HG02610 (cell line): ENCODE results near the gene C9.
A peak's percentile ranks its signal among the peaks of the same experiment; 100 is the strongest.

Experiments
- ATAC-seq: cut with Tn5 transposase; IDR thresholded peaks from one replicate; pipeline ENCODE4 v1.9.1; 2021; ENCODE audit warnings: mild to moderate bottlenecking, moderate library complexity; ENCODE audit not compliant: unreplicated experiment

The C9 gene

DNA sequence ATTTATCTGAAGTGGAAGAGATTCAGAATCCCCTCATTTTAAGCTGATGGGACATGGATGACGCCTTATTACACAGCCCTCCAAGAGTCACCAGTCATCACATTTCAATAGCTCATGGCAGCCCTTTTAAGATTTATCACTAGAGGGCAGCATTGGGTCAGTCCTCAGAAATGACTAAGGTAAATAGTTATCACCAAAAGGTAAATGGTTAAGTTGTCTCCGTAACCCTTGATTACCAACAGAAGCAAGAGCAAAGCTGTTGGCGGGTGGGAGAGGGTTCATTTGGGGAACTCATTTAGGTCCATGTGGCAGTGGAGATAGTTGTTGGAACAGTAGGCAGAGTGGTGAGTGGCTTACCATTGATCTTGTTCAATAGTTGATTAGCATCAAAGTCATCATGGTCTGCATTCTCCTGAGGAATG lies 12.0 kb upstream of the C9 start:
- ATAC-seq: peak; percentile 74

DNA sequence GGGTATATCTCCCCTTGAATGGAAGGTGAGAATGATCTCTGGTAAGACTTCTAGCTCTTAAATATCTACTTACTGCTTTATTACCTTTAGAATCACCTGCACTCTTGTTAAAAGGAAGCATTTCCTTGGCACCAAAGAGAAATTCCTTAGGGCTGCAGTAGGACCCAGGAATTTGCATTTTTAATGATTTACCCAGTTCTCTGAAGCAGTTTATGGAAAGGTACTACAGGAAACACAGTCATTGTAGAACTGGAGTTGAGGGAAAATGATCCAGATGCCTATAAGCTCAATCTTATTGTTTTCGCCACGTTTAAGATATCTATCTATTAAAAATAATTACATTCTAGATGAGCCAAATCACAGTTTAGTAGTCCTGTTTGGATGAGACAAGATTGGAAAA lies 9.5 kb upstream of the C9 start:
- no peak for ATAC-seq

DNA sequence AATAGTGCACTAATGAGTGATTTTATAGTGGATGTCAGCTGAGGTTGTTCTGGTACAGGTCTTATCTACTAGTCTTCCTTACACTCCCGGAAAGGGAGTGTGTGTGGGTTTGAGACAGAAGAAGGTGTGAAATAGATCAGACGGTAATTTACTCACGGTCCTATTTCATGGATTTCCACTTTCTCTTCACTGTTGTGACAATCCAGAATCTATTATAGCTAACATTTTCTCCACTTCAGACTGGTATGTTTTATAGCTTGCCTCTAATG lies 7.0 kb upstream of the C9 start:
- ATAC-seq: no peak

DNA sequence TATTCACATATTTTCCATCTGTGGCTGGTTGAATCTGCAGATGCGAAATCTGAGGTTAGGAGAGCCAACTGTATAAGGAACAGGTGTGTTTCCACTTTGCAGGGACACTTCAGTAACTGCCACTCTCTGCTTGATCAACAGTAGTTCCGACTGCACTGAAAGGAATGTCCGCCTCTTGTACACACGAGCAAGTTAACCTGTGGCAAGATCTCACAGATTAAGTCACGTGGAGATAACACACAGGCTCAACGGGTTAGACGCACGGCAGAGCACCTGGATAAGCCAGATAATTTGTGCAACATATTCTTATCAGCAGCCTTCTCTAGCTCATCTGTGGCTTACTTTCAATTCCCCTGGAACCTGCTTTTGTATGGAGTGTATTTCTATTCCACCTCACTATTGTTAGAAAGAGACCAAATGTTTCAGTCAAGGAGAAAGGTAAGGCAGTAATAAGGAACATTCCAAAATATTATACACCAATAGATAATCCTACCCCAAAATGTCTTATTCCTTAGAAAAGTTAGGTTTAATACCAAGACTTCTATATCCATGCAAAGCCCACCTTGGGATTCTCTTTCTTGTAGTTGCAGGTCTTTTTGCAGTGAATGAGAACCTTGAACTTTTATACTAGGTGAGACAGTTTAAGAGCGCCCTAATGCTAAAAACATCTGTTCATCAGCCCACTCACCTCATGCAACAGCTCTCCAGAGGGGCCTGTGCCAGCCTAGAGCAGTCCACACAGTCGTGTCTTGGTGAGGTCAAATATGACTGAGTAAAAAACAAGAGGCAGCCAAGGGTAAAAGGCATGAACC lies 6.5 kb upstream of the C9 start:
- no peak for ATAC-seq

DNA sequence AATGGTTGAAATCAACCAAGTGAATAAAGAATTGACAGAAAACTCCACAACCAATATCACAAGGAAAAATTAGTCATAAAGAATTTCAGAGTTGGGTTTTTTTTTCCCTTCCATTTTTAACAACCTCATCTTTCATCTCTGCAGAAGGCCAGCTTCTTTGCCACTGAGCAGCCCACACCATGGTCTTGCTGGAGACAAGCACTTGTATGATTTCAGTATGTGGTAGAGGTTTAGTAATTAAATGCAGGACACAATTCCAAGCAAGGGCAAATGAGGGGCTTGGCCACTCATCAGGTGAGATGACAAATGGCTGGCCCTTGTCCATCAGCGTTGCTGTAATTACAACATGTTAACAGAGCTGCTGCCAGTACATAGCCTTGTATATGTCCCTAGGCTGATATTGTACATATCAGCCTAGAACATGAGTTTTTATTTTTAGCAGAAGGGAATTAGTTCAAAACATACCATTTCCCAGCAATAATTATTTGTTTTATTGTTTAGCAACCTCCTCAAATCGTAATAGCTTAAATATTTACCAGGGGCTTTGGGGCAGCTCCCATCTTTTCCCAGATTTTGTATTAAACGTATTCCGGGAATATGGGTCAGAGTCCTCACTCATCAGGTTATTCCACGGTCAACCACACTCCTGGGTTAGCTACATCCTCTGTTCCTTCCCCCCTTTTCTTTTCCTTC lies 5.0 kb upstream of the C9 start:
- no peak for ATAC-seq

DNA sequence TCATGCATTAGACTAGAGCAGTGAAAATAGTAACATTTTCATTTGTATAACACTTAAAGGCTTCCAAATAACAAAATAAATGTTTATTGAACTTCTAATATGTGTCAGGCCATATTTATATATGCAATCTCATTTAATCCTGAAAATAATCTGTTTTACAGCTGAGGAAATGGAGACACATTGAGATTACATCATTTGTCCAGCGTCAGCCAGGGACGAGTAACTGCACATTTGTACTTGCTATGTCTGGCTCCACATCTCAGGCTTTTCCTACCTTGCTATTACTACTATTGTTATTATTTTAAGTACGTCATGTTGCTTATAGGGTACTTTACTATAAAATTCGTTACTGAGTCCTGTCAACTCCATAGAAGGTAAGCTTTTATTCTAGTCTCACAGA lies 3.8 kb upstream of the C9 start:
- ATAC-seq: no peak

DNA sequence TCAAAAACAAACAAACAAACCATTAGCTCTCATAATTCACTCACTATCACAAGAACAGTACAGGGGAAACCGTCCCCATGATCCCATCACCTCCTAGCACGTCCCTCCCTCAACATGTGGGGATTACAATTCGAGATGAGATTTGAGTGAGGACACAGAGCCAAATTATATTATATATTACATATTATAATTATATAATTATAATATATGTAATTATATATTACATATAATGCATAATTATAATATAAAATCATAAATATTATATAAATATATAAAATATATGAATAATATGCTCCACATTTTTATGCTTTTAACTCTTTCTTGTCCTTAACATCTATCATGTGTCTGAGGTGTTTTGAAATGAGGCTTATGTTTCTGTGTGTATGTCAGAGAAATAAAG lies 3.4 kb upstream of the C9 start:
- ATAC-seq: no peak

DNA sequence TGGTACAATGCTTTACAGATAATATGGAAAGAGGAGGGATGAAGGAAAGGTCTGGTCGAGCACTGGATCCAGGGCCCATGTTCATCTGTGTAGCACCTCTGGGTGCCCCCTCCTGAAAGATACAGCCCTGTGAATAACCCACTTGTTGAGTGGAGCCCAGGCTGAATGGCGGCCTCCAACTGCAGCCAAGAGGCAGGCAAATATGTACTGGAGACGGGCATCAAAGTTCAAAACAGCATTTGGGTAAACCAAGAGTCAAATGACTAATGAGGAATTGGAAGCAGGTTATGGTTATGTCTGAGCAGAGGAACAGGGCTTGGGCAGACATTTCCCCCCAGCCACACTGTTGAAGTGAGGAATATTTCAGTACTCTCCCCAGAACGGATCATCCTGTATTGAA lies 1.1 kb downstream of the C9 start:
- no peak for ATAC-seq

DNA sequence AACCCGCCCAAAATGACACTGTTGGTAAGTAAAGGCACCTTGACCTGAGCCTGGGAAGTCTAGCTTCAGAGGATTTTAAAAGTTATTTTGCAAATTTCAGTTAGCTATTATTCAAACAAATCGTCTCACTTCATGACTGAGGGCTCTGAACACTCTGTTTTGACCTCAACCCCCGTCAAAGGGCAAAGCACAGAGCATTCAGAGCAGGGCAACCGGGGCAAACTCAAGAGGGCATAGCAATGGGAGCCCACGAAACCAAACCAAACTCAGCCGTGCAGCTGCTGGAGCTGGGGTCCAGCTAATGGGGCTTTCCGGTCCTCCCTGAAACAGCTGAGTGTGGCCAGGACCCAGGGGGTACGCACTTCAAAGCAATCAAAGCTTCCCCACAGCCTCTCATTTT lies 1.6 kb downstream of the C9 start:
- ATAC-seq: no peak

DNA sequence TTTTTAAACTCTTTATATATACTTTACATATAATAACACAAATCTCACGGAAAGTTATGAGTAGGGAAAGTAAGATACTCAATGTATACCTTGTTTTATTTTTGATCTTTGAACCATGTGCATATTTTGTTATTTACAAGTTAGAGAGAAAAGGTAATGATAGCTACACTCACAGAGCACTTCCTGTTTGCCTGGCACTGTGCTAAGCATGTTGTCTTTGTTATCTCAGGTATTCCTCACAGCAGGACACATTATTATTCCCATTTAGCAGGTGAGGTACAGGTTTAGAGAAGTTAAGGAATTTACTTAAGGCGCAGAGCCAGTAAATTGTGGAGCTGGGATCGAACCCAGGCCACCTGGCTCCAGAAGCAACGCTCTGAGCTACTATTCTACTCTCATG lies 3.0 kb downstream of the C9 start:
- no peak for ATAC-seq

DNA sequence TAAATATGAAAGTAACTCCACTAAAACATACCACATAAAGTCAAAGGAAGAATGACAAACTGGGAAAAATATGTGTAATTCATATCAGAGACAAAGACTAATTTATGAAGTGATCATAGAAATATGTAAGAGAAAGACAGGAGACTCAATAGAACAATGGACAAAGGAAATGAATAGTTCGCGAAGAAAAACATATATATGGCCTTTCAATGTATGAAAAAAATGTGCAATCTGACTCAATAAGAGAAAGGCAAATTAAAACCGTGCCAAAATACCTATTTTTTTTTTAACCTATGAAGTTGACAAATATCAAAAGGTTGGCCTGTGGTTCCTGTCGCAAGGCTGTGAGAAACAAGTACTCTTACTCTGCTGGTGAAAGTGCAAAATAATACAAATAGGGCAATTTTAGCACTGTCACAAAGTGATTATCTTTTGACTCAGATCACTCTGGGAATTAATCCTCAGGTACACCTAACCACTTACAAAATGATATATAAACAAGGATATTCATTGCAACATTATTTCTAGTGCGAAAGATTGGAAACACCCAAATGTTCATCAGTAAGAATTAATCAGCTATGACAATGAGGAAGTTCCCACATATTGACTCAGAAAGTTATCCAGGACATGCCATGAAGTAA lies 3.7 kb downstream of the C9 start:
- peak; percentile 62 for ATAC-seq

DNA sequence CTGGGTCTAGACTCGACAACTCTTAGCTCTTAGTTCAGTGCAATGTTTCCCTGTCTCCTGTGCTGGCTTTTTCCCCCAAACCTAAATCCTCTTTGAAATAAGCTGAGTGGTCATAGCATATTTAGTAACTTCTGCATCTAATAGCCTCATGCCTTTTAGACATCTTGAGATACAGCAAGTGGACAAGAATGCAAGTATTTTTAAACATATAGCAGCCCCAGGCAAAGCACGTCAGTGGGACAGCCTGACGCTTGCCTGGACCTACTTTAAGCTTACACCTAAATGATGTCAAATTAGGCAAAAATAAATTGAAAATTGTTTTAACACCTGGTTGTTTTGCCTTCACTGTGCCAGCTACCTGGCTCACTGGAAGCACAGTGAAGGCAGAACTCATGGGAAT lies 8.0 kb downstream of the C9 start:
- ATAC-seq: no peak

DNA sequence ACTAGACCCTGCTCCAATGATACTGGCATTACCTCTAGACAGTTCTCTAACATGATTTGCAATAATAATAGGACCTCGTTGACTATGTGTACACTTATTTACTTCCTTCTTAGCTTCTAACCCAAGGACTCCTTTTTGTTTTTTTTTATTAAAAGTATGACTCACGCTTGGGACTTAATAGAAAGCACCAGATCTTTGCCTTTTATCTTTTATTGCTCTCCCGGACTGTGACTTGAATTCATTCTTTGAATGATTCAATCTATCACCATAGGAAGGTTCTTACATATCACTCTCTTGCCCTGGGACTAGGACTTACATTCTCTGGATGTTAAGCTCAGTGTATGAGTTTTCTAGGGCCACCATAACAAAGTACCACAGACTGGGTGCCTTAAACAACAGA lies 9.0 kb downstream of the C9 start:
- no peak for ATAC-seq

DNA sequence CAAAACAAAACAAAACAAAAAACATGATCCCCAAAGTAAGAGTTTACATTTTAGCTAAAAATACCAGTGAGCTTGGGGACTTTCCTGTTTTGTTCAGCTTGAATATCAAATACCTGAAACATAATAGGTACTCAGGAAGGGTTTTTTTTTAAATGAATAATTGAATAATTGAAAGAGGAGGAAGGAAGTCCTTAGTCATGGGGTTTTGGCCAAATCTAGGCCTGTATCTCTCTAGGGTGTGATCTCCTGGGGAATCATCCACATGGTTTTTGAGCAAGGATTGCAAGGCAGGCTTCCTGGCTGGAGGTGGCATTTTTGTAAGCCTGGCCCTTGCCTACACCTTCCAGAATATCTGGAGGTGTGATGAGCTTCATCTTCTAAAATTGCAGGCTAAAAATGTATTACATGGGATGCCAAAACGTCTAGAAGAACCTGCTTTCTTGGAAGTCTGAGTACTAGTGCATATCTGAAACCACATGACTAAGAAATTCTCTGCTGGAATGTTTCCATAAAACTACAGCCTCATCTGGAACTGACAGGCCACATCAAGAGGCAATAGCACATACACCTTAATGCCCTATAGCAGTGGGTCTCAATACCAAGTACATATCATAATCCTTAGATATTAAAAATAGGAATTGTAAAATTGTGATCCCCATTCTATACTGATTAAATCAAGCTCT lies 10.4 kb downstream of the C9 start:
- ATAC-seq: no peak

DNA sequence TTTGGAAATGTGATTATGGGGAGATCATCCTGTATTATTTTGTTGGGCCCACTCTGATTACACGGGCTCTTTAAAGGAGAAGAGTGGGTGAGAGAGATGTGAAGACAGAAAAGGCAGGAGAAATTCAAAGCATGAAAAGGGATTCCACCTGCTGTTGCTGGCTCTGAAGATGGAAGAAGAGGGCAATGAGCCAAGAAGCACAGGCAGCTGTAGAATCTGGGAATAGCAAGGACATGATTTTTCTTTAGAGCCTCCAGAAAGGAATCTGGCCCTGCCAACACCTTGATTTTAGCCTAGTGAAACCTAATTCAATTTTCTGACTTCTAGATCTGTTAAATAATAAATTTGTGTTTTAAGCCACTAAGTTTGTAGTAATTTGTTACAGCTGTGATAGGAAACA lies 11.3 kb downstream of the C9 start:
- no peak for ATAC-seq

DNA sequence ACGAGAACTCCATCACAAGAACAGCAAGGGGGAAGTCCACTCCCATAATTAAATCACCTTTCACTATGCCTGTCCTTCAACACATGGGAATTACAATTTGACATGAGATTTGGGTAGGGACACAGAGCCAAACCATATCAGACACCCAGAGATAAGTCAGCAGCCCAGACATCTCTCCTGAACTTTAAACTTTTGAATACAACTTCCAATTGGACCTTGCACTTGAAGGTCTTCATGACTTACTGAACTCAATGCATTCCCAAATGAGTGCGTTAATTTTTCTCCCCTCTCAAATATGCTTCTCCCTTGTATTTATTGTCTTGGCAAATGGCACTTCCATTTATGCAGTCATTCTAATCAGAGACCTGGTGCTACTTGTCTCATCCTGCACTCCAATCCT lies 12.1 kb downstream of the C9 start:
- no peak for ATAC-seq

DNA sequence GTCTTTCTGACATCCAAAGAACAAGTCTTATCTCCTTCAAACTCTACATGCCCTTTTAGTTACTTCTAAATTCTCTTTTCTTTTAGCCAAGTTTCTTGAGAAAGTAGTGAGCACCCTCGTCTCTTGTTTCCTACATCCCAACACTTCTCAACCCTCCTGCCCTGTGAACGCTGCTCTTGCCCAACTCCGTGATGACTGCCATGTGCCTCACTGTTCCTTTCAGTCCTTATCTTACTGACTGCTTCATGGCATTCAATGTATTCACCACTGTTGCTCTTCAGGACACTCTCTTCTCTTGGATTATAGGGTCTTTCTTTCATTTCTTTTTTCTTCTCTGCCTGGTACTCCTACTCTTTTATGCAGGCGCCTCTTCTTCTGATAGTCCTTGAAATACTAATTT lies 14.8 kb downstream of the C9 start:
- no peak for ATAC-seq

DNA sequence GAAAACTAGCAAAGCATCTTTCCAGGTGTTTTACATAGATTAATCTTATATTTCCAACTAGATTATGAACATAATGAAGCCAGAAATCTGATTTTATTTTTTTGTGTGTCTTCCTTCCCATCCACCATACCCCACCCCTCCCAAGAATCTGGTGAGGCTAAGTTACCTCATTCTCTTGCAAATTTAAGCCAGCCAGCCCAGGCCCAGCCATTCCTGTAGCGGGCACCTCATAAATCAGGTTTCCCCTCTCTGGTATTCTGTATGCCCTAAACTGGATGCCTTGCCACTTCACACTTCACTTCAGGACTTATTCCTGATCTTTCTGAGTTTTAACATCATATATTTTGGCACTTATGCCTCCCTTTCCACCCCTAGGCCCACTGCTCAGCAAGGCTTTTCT lies 21.8 kb downstream of the C9 start:
- no peak for ATAC-seq

DNA sequence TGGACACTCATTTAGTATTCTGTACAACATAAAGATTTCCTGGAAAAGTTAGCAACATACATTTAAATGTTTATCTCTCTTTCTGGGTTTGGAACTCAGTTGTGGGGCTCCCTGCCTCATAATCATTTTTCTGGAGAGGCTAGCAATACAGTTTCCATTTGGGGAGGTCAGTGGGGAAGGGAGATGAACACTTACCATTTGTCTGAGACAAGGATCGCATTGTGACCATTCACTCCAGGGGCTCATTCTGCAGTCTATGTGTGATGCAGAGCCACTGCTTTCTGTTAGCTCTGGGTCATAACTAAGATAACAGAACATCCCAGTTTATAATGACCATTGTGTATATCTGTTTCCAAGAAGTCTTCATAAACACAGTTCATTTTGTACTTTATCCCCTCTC lies 22.4 kb downstream of the C9 start:
- ATAC-seq: no peak

DNA sequence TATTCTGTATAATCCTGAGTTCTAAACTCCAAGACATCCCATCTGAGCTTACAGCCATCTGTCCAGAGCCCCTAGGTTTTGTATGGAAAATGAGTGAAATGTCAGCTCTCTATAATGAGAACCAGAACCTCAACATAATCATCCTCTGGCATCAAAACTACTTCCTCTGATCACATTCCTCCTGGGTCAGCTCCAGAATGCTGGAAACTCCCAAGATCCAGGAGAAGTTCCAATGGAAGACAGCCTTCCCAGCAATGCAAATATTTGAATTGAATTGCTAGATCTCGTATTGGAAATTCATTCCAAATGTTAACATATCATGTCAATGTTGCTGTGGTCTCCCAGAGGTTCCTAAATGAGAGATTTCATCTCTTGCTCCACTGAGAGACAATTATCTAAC lies 23.8 kb downstream of the C9 start:
- no peak for ATAC-seq

DNA sequence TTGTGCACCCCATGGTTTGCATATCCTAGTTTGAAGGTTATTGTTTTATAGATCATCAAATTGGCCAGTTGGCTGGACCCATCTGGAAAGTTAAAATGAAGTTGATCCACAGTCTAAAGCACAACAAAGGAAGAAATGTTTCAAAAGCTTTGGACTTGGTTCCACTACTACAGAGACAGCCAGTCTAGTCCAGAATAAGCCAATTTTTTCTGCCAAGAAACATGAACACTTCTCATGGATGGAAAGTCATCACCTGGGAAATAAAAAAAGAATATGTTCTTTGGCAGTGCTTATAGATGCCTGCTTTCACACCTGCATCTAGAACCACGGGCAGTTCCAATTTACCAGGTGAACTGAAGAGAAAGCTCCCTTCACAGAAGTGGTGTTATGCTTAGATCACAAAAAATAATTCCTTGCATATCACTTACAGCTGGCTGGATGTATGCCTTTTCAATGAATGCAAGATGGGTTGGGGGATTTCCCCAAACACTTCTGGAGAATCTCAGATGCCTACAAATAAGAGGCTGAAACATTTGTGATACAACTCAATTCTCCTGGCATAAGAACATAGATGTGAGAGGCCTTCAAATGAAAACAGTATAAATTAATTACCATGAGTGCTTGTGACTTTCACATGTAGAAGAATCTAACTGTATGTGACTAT lies 26.9 kb downstream of the C9 start:
- no peak for ATAC-seq
